Body of pancreas (tissue), 4 donors: ENCODE measurements around the gene PHETA1. TPM values are rescaled to one million over a fixed set of nuclear protein-coding genes. Genes with fewer than 3 reads are reported as not detected.

Experiments used
- ATAC-seq: fragments of 150-250 bp; one replicate; pipeline ENCODE4 v1.9.1; 2016
- DNase-seq, 4 donors: peaks; one replicate each; pipeline ENCODE4 v3.0.0-alpha.2; 2019
- H3K27ac ChIP-seq, 4 donors: fragments of 200-600 bp; sonication (generic); 1 replicate in 3 of 4; 2 replicates in 1 of 4; pipeline versions ENCODE4 v1.5.1 to v1.6.1; 2016 to 2019; ENCODE audit warnings: mild to moderate bottlenecking in 1 of 4, mixed read lengths in 1 of 4, moderate library complexity in 1 of 4
- H3K27me3 ChIP-seq, 2 donors: fragments of 200-600 bp; sonication (generic); one replicate each; pipeline ENCODE4 v1.6.0; 2016; ENCODE audit warnings: mild to moderate bottlenecking in 1 of 2
- H3K36me3 ChIP-seq, 2 donors: fragments of 200-600 bp; sonication (generic); replicated peaks in 1 of 2; 2 replicates each; pipeline ENCODE4 v1.5.1; 2016; ENCODE audit warnings: low read depth in 2 of 2; ENCODE audit not compliant: insufficient read depth in 1 of 2
- H3K4me1 ChIP-seq: fragments of 200-600 bp; sonication (generic); one replicate; pipeline ENCODE4 v1.6.0; 2016
- H3K4me3 ChIP-seq, 2 donors: fragments of 200-600 bp; sonication (generic); 1 replicate in 1 of 2; 2 replicates in 1 of 2; pipeline ENCODE4 v1.5.1; 2016 to 2019
- H3K9me3 ChIP-seq, 3 donors: fragments of 200-600 bp; sonication (generic); 1 replicate in 2 of 3; 2 replicates in 1 of 3; pipeline ENCODE4 v1.5.1; 2016
- CTCF ChIP-seq, 7 experiments: fragments of 450-650 bp in 4 of 7; fragments of 200-600 bp in 3 of 7; sonication (generic) in 3 of 7; IDR thresholded peaks; one replicate each; pipeline ENCODE4 v1.5.1; 2016 to 2019; ENCODE audit warnings: antibody characterized with exemption in 7 of 7
- POLR2A ChIP-seq, 3 donors: fragments of 450-650 bp; IDR thresholded peaks; one replicate each; pipeline ENCODE4 v1.6.1; 2016; ENCODE audit warnings: antibody characterized with exemption in 3 of 3, mild to moderate bottlenecking in 2 of 3
- WGBS, 2 donors: methylation state at CpG; one replicate each; pipeline ENCODE4 v1.1.5; 2017; 5-methylcytosine and 5-hydroxymethylcytosine counted together
- intact Hi-C: fragments of 100-400 bp; cut with DNase I; formaldehyde crosslinking; loops from one replicate; pipeline ENCODE4 v1.15.1; 2023
- total RNA-seq, 2 donors: library from RNA; depleted of rRNA; stranded (reverse); fragments of >200 nt; gene quantifications; one replicate each; pipeline ENCODE4 v1.1.0, GENCODE V29; 2016

Gene PHETA1
- total RNA-seq, 2 donors from 2014 or later, result 20.4 to 31.4 TPM

GRCh38 chr12:111359914-111360276 lies 9.0 kb downstream of the PHETA1 start:
- DNase-seq, result no peak
- Histone ChIP-seq H3K9me3 (no peaks in the 10 kb centered on the region), H3K4me1 (peaks cover 45% of the 10 kb centered on the region), H3K36me3 (no peaks in the 10 kb centered on the region), H3K27ac (no peak overlapping the region), H3K4me3 (no peak overlapping the region), H3K27me3 (no peaks in the 10 kb centered on the region)
- no peak for TF ChIP-seq CTCF (IDR thresholded peaks at IDR 0.05)
- TF ChIP-seq POLR2A (IDR thresholded peaks at IDR 0.05), result no peak
- no peak for ATAC-seq
- intact Hi-C loops, result no loop called here
- 35 to 42% methylated on average over 5 of the region's 5 CpGs for WGBS, 2 donors

GRCh38 chr12:111359231-111359913 lies 9.5 kb downstream of the PHETA1 start:
- no peak for DNase-seq
- Histone ChIP-seq H3K27me3 (no peaks in the 10 kb centered on the region), H3K4me3 (no peak overlapping the region), H3K27ac (no peak overlapping the region), H3K9me3 (no peaks in the 10 kb centered on the region), H3K4me1 (peaks cover 40% of the 10 kb centered on the region), H3K36me3 (no peaks in the 10 kb centered on the region)
- ATAC-seq, result no peak
- intact Hi-C loops, result no loop called here
- 41 to 63% methylated on average over 11 of the region's 11 CpGs for WGBS, 2 donors
- TF ChIP-seq POLR2A (IDR thresholded peaks at IDR 0.05) (no peak), CTCF (IDR thresholded peaks at IDR 0.05) (no peak)

GRCh38 chr12:111355201-111355925 lies 13.5 kb downstream of the PHETA1 start:
- DNase-seq (no peak), ATAC-seq (no peak)
- WGBS, 2 donors, result 81 to 89% methylated on average over 8 to 9 of the region's 9 CpGs
- Histone ChIP-seq H3K36me3 (no peaks in the 10 kb centered on the region), H3K9me3 (no peaks in the 10 kb centered on the region), H3K27ac (no peak overlapping the region), H3K4me1 (peaks cover 4% of the 10 kb centered on the region), H3K27me3 (no peaks in the 10 kb centered on the region), H3K4me3 (no peak overlapping the region)
- TF ChIP-seq CTCF (IDR thresholded peaks at IDR 0.05), result no peak
- no peak for TF ChIP-seq POLR2A (IDR thresholded peaks at IDR 0.05)
- intact Hi-C loops, result no loop called here

GRCh38 chr12:111354511-111354910 lies 14.4 kb downstream of the PHETA1 start:
- no peaks in the 10 kb centered on the region for H3K27me3 ChIP-seq
- H3K4me1 ChIP-seq, result peaks cover 4% of the 10 kb centered on the region
- intact Hi-C loops, result no loop called here
- H3K27ac ChIP-seq, result no peak overlapping the region
- H3K9me3 ChIP-seq, result no peaks in the 10 kb centered on the region
- H3K4me3 ChIP-seq, result no peak overlapping the region
- no peak for ATAC-seq
- 71 to 85% methylated on average over 4 to 5 of the region's 5 CpGs for WGBS, 2 donors
- no peaks in the 10 kb centered on the region for H3K36me3 ChIP-seq
- no peak for DNase-seq
- TF ChIP-seq CTCF (IDR thresholded peaks at IDR 0.05), result no peak
